Lower leg skin (tissue), 4 donors: ENCODE results near the gene CCDC85C. TPM values are rescaled to one million over a fixed set of nuclear protein-coding genes. Genes with fewer than 3 reads are reported as not detected.

Experiments
- DNase-seq, 2 donors: peaks; one replicate each; pipeline ENCODE4 v3.0.0-alpha.2; 2019; ENCODE audit warnings: low spot score in 2 of 2
- H3K4me3 ChIP-seq: fragments of 200-600 bp; sonication (generic); 2 replicates; pipeline ENCODE4 v1.5.1; 2017; ENCODE audit warnings: mild to moderate bottlenecking, low read depth; ENCODE audit not compliant: poor library complexity, severe bottlenecking
- POLR2A ChIP-seq, 2 donors: fragments of 450-650 bp; IDR thresholded peaks; one replicate each; pipeline ENCODE4 v1.6.1; 2016 to 2017; ENCODE audit warnings: antibody characterized with exemption in 2 of 2, mild to moderate bottlenecking in 1 of 2, moderate library complexity in 1 of 2
- WGBS, 2 donors: methylation state at CpG; one replicate each; pipeline ENCODE4 v1.1.5; 2018; 5-methylcytosine and 5-hydroxymethylcytosine counted together
- intact Hi-C: fragments of 100-400 bp; cut with DNase I; formaldehyde crosslinking; loops from one replicate; pipeline ENCODE4 v1.15.0; 2023; ENCODE audit warnings: low total_unique reads
- total RNA-seq, 4 donors: library from RNA; depleted of rRNA; stranded (reverse); fragments of >200 nt; gene quantifications; one replicate each; pipeline ENCODE4 v1.1.0, GENCODE V29; 2016
- TF ChIP-seq, protein P1 (sequence below), 3 donors: fragments of 450-650 bp; IDR thresholded peaks; one replicate each; pipeline ENCODE4 v1.5.1; 2016; ENCODE audit warnings: antibody characterized with exemption in 3 of 3, mild to moderate bottlenecking in 3 of 3, moderate library complexity in 2 of 3

CCDC85C gene
- total RNA-seq, 4 donors from 2014 or later: 17.2 to 47.7 (median 33.3) TPM

DNA sequence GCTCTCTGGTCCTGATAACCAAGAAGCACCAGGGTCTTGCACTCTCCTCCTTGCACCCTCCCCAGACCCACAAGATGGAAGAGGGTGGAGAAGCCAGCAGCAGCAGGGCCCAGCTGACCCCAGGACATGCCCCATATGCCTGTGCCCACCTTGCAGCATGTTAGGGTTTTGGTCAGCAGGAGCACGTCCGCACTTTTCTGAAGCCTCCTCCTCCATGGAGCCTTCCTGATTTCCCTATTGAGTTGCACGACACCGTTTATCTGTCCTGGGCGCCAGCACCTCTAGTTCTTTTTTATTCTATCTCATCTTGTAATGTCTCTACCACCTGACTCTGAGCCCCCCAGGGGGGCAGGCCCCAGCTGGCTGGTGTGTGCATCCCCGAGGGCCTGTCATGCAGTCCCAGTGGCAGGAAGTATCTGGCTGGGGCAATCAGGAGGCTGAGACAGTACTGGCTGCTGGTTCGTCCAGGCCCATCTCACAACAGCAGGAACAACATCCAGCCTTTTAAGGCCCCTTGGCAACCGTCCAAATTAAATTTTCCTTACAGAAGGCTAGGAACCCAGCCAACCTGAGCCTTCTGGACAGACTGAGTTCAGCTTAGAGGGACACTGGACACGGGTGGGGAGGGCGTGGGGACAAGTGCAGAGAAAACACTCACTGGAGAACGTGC lies 39.6 kb downstream of the CCDC85C start:
- 59% methylated on average over 10 to 11 of the region's 11 CpGs for WGBS, 2 donors
- no peak overlapping the region for H3K4me3 ChIP-seq
- no peak for TF ChIP-seq POLR2A (IDR thresholded peaks at IDR 0.05)
- TF ChIP-seq, protein P1, sequence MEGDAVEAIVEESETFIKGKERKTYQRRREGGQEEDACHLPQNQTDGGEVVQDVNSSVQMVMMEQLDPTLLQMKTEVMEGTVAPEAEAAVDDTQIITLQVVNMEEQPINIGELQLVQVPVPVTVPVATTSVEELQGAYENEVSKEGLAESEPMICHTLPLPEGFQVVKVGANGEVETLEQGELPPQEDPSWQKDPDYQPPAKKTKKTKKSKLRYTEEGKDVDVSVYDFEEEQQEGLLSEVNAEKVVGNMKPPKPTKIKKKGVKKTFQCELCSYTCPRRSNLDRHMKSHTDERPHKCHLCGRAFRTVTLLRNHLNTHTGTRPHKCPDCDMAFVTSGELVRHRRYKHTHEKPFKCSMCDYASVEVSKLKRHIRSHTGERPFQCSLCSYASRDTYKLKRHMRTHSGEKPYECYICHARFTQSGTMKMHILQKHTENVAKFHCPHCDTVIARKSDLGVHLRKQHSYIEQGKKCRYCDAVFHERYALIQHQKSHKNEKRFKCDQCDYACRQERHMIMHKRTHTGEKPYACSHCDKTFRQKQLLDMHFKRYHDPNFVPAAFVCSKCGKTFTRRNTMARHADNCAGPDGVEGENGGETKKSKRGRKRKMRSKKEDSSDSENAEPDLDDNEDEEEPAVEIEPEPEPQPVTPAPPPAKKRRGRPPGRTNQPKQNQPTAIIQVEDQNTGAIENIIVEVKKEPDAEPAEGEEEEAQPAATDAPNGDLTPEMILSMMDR (IDR thresholded peaks at IDR 0.05): no peak
- DNase-seq: no peak
- intact Hi-C loops: no loop called here

DNA sequence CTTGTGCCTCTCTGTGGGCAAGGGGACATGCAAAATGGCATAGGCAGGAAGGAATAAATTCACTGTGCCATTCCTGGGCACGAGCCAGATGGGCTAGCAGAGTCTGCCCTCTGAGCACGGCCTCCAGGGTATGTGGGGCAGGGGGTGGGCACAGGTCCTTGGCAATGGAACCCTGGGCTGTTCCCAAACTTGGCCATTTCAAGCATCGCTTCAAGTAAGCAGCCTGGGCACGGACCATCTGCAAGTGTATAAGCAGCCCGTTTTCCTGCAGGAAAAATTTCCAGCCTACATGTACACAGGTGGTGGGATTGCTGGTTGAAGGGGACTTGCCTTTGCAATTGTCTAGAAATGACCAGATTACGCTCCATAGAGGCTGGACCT lies 40.3 kb downstream of the CCDC85C start:
- intact Hi-C loops: no loop called here
- WGBS, 2 donors: 74 to 81% methylated on average over 5 to 6 of the region's 6 CpGs
- DNase-seq: no peak
- TF ChIP-seq, protein P1 (IDR thresholded peaks at IDR 0.05): no peak
- no peak for TF ChIP-seq POLR2A (IDR thresholded peaks at IDR 0.05)
- no peak overlapping the region for H3K4me3 ChIP-seq

GRCh38 chr14:99562856-99563748 lies 40.9 kb downstream of the CCDC85C start:
- TF ChIP-seq, protein P1 (IDR thresholded peaks at IDR 0.05): no peak
- TF ChIP-seq POLR2A (IDR thresholded peaks at IDR 0.05): no peak
- intact Hi-C loops: no loop called here
- no peak overlapping the region for H3K4me3 ChIP-seq
- 56 to 61% methylated on average over 23 of the region's 23 CpGs for WGBS, 2 donors
- DNase-seq: no peak

GRCh38 chr14:99561864-99562263 lies 42.1 kb downstream of the CCDC85C start:
- DNase-seq: no peak
- intact Hi-C loops: no loop called here

DNA sequence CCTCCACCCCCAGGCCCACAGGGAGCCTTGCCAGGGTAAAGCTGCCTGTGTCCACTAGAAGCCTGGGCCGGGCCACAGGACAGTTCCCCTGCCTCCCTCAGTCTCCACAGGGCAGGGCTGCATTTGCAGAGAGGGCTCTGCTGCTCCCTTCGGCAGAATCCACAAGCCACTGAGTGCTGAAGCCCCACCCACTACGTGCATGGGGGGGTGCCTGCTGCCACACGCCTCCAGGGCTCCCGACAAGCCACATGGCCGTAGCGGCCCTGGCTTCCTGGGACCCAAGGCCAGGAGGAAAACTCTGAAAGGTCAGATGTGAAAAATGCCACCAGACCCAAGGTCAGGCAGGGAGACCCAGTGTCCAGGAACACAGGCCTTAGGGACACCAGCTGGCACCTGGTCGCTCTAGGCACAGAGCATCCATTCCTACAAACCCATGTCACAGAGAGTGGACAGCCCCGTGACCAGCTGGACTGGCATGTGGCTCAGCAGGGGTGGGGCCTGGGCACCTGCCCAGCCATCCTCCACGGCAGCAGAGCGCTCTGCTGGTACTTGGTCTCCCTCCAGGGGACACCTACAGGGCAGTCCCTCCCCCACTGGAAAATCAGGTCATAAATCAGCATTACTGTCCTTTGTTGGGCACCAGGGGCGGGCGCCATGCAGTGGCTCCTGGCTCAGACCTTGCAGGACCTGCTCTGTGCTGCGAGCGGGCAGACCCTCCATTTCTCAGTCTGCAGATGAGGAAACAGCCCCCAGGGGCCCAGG lies 42.9 kb downstream of the CCDC85C start:
- no peak for DNase-seq
- 45 to 71% methylated on average over 7 to 15 of the region's 15 CpGs for WGBS, 2 donors
- intact Hi-C loops: no loop called here
- TF ChIP-seq POLR2A (IDR thresholded peaks at IDR 0.05): no peak
- TF ChIP-seq, protein P1 (IDR thresholded peaks at IDR 0.05): no peak
- no peak overlapping the region for H3K4me3 ChIP-seq

More at GRCh38 chr14:99561864-99562263, 42.1 kb downstream of the CCDC85C start:
- WGBS, 2 donors: 51 to 58% methylated on average over 10 of the region's 10 CpGs
- TF ChIP-seq, protein P1 (IDR thresholded peaks at IDR 0.05): no peak
- TF ChIP-seq POLR2A (IDR thresholded peaks at IDR 0.05): no peak
- no peak overlapping the region for H3K4me3 ChIP-seq
